H9 (cell line): ENCODE data around the gene TMEM181. TPM values are rescaled to one million over a fixed set of nuclear protein-coding genes. Genes with fewer than 3 reads are reported as not detected.

Experiments used
- DNase-seq: peaks from one replicate; pipeline ENCODE4 v3.0.0-alpha.2; 2017
- H2AFZ ChIP-seq: one replicate; pipeline ENCODE4 v1.6.1; 2013; ENCODE audit warnings: mild to moderate bottlenecking, low read length, control low read depth, moderate library complexity
- H2AK5ac ChIP-seq: 2 replicates; pipeline ENCODE4 v1.6.1; 2013; ENCODE audit warnings: low read length, control low read depth, mixed read lengths; ENCODE audit not compliant: insufficient read length
- H2BK120ac ChIP-seq: one replicate; pipeline ENCODE4 v1.6.1; 2013; ENCODE audit warnings: low read depth, mild to moderate bottlenecking, low read length, control low read depth, inconsistent platforms; ENCODE audit not compliant: poor library complexity, severe bottlenecking
- H2BK12ac ChIP-seq: 2 replicates; pipeline ENCODE4 v1.6.1; 2013; ENCODE audit warnings: low read length, control low read depth, mixed read lengths, low read depth; ENCODE audit not compliant: insufficient read length
- H2BK15ac ChIP-seq: 2 replicates; pipeline ENCODE4 v1.6.1; 2013; ENCODE audit warnings: low read depth, low read length, control low read depth
- H2BK20ac ChIP-seq: one replicate; pipeline ENCODE4 v1.6.1; 2013; ENCODE audit warnings: low read depth, mild to moderate bottlenecking, low read length, control low read depth, inconsistent platforms; ENCODE audit not compliant: poor library complexity, severe bottlenecking
- H2BK5ac ChIP-seq: 2 replicates; pipeline ENCODE4 v1.6.1; 2013; ENCODE audit warnings: low read length, control low read depth, mixed read lengths; ENCODE audit not compliant: insufficient read length
- H3K14ac ChIP-seq: 2 replicates; pipeline ENCODE4 v1.6.1; 2013; ENCODE audit warnings: low read length, control low read depth; ENCODE audit not compliant: insufficient read depth
- H3K18ac ChIP-seq: 2 replicates; pipeline ENCODE4 v1.6.1; 2013; ENCODE audit warnings: low read depth, mild to moderate bottlenecking, mixed read lengths, low read length, control low read depth; ENCODE audit not compliant: insufficient read length
- H3K23ac ChIP-seq: 2 replicates; pipeline ENCODE4 v1.6.1; 2013; ENCODE audit warnings: low read length, control low read depth, mixed read lengths, low read depth; ENCODE audit not compliant: insufficient read length
- H3K23me2 ChIP-seq: 2 replicates; pipeline ENCODE4 v1.6.1; 2013; ENCODE audit warnings: low read depth, mild to moderate bottlenecking, mixed read lengths, low read length, control low read depth; ENCODE audit not compliant: insufficient read length, poor library complexity, severe bottlenecking
- H3K27ac ChIP-seq: 2 replicates; pipeline ENCODE4 v1.5.1; 2013; ENCODE audit warnings: low read length, control low read depth, mixed read lengths, low read depth; ENCODE audit not compliant: insufficient read length
- H3K27me3 ChIP-seq: 2 replicates; pipeline ENCODE4 v1.6.1; 2013; ENCODE audit warnings: low read length, control low read depth, inconsistent platforms; ENCODE audit not compliant: insufficient read depth
- H3K4ac ChIP-seq: 2 replicates; pipeline ENCODE4 v1.6.1; 2013; ENCODE audit warnings: low read depth, mild to moderate bottlenecking, control low read depth, inconsistent platforms, low read length, moderate library complexity
- H3K4me1 ChIP-seq: 2 replicates; pipeline ENCODE4 v1.6.1; 2013; ENCODE audit warnings: low read length, control low read depth, inconsistent platforms; ENCODE audit not compliant: insufficient read depth
- H3K4me2 ChIP-seq: 2 replicates; pipeline ENCODE4 v1.6.1; 2013; ENCODE audit warnings: low read length, control low read depth, mixed read lengths; ENCODE audit not compliant: insufficient read length, insufficient read depth
- H3K56ac ChIP-seq: 2 replicates; pipeline ENCODE4 v1.6.1; 2013; ENCODE audit warnings: low read depth, mild to moderate bottlenecking, mixed read lengths, low read length, control low read depth; ENCODE audit not compliant: insufficient read length
- H3K79me1 ChIP-seq: 2 replicates; pipeline ENCODE4 v1.6.1; 2013; ENCODE audit warnings: low read depth, mild to moderate bottlenecking, moderate library complexity, low read length, control low read depth, inconsistent platforms; ENCODE audit not compliant: insufficient read depth, poor library complexity, severe bottlenecking
- H3K79me2 ChIP-seq: 2 replicates; pipeline ENCODE4 v1.6.1; 2013; ENCODE audit warnings: low read length, control low read depth, inconsistent platforms; ENCODE audit not compliant: insufficient read depth
- H3K9ac ChIP-seq: 2 replicates; pipeline ENCODE4 v1.6.1; 2013; ENCODE audit warnings: low read length, control low read depth, mixed read lengths; ENCODE audit not compliant: insufficient read length; ENCODE audit errors: extremely low read depth
- H3K9me3 ChIP-seq: one replicate; pipeline ENCODE4 v1.6.1; 2013; ENCODE audit warnings: low read depth, low read length, inconsistent platforms; ENCODE audit not compliant: control insufficient read depth
- H3T11ph ChIP-seq: one replicate; pipeline ENCODE4 v1.6.1; 2013; ENCODE audit warnings: mild to moderate bottlenecking, low read length, control low read depth, inconsistent platforms
- H4K20me1 ChIP-seq: one replicate; pipeline ENCODE4 v1.6.1; 2013; ENCODE audit not compliant: control insufficient read depth, insufficient read length, insufficient read depth
- H4K5ac ChIP-seq: 2 replicates; pipeline ENCODE4 v1.6.1; 2013; ENCODE audit warnings: low read depth, mild to moderate bottlenecking, mixed read lengths, low read length, control low read depth; ENCODE audit not compliant: insufficient read length
- H4K8ac ChIP-seq: replicated peaks from 2 replicates; pipeline ENCODE4 v1.6.1; 2013; ENCODE audit warnings: low read length, control low read depth, mixed read lengths, low read depth; ENCODE audit not compliant: insufficient read length
- H4K91ac ChIP-seq: 2 replicates; pipeline ENCODE4 v1.6.1; 2013; ENCODE audit warnings: low read depth, mild to moderate bottlenecking, moderate library complexity, mixed read lengths, low read length, control low read depth; ENCODE audit not compliant: insufficient read length
- H3K27ac Mint-ChIP-seq, 3 experiments: 2 replicates in 2 of 3; 3 replicates in 1 of 3; pipeline ENCODE4 v1.8.0; 2020 to 2021; ENCODE audit warnings: mixed read lengths in 3 of 3, mild to moderate bottlenecking in 1 of 3, moderate library complexity in 1 of 3
- H3K27me3 Mint-ChIP-seq: 2 replicates; pipeline ENCODE4 v1.8.0; 2021; ENCODE audit warnings: low read depth, mild to moderate bottlenecking, moderate library complexity, mixed read lengths
- H3K36me3 Mint-ChIP-seq, 3 experiments: 2 replicates in 2 of 3; 3 replicates in 1 of 3; pipeline ENCODE4 v1.8.0; 2020 to 2021; ENCODE audit warnings: low read depth in 3 of 3, mixed read lengths in 3 of 3; ENCODE audit not compliant: insufficient read depth in 1 of 3
- H3K4me1 Mint-ChIP-seq, 2 experiments: 2 replicates each; pipeline ENCODE4 v1.8.0; 2020; ENCODE audit warnings: mixed read lengths in 2 of 2
- H3K4me3 Mint-ChIP-seq, 2 experiments: 2 replicates in 1 of 2; 3 replicates in 1 of 2; pipeline ENCODE4 v1.8.0; 2020 to 2021; ENCODE audit warnings: mild to moderate bottlenecking in 2 of 2, mixed read lengths in 2 of 2, moderate library complexity in 1 of 2
- H3K9me3 Mint-ChIP-seq, 2 experiments: 2 replicates in 1 of 2; 3 replicates in 1 of 2; pipeline ENCODE4 v1.8.0; 2020; ENCODE audit warnings: mild to moderate bottlenecking in 2 of 2, mixed read lengths in 2 of 2, moderate library complexity in 1 of 2
- CTCF ChIP-seq: fragments of 200-600 bp; sonication (generic); conservative IDR thresholded peaks from 3 replicates; pipeline ENCODE4 v1.8.0; 2021; ENCODE audit warnings: antibody characterized with exemption, mild to moderate bottlenecking
- WGBS: extraction: QIAGEN DNeasy Blood & Tissue Kit; methylation state at CpG from one replicate; pipeline ENCODE4 v1.1.7; 2013; ENCODE audit warnings: missing lambda C conversion rate, low lambda C conversion rate, mixed read lengths; ENCODE audit not compliant: insufficient read length; ENCODE audit errors: extremely low coverage; 5-methylcytosine and 5-hydroxymethylcytosine counted together
- total RNA-seq: library from RNA; stranded (reverse); gene quantifications from 2 replicates; pipeline ENCODE4 v1.2.1, GENCODE V29; 2021

Gene TMEM181
- total RNA-seq, 1 experiment from 2014 or later = 24.4 TPM

GRCh38 chr6:158660333-158660754 is 100.5 kb downstream of the TMEM181 start:
- Mint-ChIP-seq H3K4me1 (peaks cover 24 to 26% of the 10 kb centered on the region in 2 experiments), H3K36me3 (no peaks in the 10 kb centered on the region), H3K27me3 (peaks cover 10% of the 10 kb centered on the region), H3K27ac (no peak overlapping the region), H3K9me3 (no peaks in the 10 kb centered on the region), H3K4me3 (no peak overlapping the region)
- H3K27me3 ChIP-seq = no peaks in the 10 kb centered on the region
- H3K79me1 ChIP-seq = no peaks in the 10 kb centered on the region
- no peaks in the 10 kb centered on the region for H3K4me1 ChIP-seq
- no peaks in the 10 kb centered on the region for H3K23me2 ChIP-seq
- no peak overlapping the region for H3K27ac ChIP-seq
- DNase-seq = peak; percentile 59
- no peak overlapping the region for H2BK20ac ChIP-seq
- H4K8ac ChIP-seq = no peak overlapping the region
- no peak overlapping the region for H3K14ac ChIP-seq
- no peak overlapping the region for H3K4ac ChIP-seq
- H4K91ac ChIP-seq = no peak overlapping the region
- H3T11ph ChIP-seq = no peak overlapping the region
- H2AFZ ChIP-seq = no peak overlapping the region
- no peak overlapping the region for H4K5ac ChIP-seq
- no peaks in the 10 kb centered on the region for H3K79me2 ChIP-seq
- no peak overlapping the region for H2BK5ac ChIP-seq
- H2BK120ac ChIP-seq = no peak overlapping the region
- H3K9ac ChIP-seq = no peak overlapping the region
- WGBS = no CpG with 5 or more reads among the region's 10 CpGs
- H3K56ac ChIP-seq = no peak overlapping the region
- no peaks in the 10 kb centered on the region for H3K9me3 ChIP-seq
- no peak overlapping the region for H3K23ac ChIP-seq
- H4K20me1 ChIP-seq = peaks cover 2% of the 10 kb centered on the region
- no peak overlapping the region for H2BK15ac ChIP-seq
- peak; percentile 74 for TF ChIP-seq CTCF
- H2BK12ac ChIP-seq = no peak overlapping the region
- H2AK5ac ChIP-seq = no peak overlapping the region
- no peak overlapping the region for H3K4me2 ChIP-seq
- H3K18ac ChIP-seq = no peak overlapping the region
